ENCODE data around the gene TRIP13.
"Not testable (repeated sequence)": the region's sequence is repeated elsewhere in the genome, so short reads cannot be mapped to it uniquely, and the experiment has no call there.

The TRIP13 gene, protein sequence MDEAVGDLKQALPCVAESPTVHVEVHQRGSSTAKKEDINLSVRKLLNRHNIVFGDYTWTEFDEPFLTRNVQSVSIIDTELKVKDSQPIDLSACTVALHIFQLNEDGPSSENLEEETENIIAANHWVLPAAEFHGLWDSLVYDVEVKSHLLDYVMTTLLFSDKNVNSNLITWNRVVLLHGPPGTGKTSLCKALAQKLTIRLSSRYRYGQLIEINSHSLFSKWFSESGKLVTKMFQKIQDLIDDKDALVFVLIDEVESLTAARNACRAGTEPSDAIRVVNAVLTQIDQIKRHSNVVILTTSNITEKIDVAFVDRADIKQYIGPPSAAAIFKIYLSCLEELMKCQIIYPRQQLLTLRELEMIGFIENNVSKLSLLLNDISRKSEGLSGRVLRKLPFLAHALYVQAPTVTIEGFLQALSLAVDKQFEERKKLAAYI

DNA sequence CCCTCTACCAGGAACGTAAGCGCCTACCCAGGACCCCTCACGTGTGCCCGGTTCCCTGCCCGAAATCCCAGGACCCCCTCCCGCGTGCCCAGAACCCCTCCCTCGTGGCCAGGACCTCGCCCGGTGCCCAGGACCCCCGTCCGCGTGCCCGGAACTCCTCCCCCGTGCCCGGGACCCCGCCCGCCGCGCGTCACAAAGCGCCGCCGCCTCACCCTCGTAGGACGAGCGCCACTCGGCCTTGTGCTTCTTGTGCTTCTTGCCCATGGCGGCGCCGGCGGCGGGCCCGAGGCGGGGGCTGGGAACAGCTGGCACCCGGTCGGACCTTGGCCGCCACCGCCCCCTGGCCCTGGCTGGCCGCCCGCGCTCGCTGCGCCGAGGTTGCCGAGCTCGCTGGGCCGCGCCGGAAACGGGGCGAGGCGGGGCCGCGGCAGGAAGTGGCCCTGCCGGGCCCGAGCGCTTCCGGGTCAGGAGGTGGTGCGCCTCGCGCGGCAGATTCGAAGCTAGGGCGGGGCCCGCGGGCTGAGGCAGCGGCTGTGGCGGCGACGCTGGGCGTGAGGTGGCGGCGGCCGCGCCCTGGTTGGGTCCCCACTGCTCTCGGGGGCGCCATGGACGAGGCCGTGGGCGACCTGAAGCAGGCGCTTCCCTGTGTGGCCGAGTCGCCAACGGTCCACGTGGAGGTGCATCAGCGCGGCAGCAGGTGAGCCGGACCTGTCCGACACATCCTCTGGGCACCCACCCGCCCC, at the start of gene TRIP13, which contains the start of gene BRD9:
TRIP13 (plus strand) TSS at position 491 of the 743 bp plus-strand sequence; CDS start at position 606, 115 bp downstream.
BRD9 (minus strand) TSS at position 408 of the 743 bp plus-strand sequence; CDS start at position 264, 144 bp downstream.
- DNase-seq, result peak; percentile 92

DNA sequence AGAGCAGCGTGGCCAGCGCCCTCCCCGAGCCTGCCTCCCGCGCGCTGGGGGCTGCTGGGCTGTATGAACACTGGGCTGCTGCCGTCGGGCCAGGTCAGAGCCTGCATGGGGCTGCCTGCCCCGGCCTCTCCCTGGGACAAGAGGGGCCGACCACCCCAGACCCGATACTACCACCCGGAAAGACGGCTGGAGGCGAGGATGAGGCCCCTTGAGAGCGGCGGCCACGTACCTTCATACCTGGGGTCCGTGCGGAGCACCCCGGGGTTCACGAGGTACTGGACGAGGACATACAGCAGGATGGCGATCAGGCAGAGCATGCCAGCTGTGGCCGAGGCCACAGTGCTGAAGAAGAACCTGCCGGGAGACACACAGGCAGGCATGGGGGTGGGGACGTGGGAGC, 49.3 kb upstream of the TRIP13 start:
- DNase-seq, result peak; percentile 43

DNA sequence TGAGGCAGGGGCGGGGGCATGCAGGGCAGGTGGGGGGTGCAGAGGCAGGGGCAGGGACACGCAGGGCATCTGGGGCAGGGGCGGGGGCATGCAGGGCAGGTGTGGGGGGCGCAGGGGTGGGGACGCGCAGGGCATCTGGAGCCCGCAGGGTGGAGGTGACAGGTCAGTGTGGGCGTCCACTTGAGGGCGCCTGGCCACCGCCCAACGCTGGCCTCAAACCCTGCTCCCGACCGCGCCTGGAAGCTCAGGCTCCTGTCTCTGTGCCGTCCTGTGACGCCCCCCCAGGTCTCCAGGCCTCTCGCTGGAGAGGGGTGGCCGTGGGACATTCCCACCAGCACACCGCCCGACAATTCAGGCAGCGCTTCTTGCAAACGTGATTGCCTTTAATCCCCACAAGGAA, 48.8 kb upstream of the TRIP13 start:
- DNase-seq, result peak; percentile 40

DNA sequence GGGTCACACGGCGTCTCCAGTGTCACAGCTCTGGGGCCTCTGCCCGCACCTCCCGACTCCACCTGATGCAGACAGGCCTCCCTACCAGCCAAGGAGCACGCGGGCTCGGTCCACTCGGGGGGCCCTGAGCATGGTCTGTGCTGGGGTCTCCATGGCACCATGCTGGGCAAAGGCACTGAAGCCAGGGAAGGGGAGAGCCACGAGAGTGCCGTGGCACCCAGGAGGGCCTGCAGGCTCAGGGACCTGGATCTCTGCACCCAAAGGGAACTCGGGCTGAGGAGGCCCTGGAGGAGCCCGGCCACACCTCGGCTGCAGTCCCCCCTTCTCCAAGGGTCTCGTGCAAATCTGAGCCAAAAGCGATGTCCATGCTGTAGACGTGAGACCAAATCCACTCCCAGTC, 48.3 kb upstream of the TRIP13 start:
- peak; percentile 45 for DNase-seq

DNA sequence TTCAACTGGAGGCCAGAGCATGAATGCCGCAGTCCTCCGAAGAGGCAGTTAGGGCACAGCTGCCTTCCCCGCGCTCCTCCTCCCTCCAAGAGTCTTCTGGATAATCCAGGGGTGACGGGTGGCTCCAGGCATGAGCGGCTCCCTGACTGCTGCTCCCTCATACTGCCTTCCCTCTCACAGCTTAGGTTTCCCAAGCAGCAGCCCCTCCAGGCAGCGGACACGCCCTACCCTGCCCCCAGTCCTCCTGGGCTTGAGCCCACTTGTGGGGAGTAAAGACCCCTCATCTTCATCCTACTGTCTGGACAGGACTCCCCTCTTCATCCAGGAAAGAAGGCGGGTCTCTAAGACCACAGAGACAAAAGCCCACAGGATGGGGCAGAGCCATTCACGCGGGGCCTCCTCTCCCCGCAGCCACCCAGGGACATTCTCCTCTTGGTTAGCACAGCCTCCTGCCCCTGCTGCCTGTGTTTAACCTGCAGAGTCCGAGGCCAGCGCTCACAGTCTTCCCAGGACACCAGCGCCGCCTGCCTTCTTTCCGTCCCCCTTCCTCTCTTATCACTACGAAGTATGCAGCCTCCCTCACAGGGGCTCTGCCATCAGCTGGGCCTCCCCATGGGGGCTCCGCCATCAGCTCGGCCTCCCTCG, 47.5 kb upstream of the TRIP13 start:
- peak; percentile 46 for DNase-seq

DNA sequence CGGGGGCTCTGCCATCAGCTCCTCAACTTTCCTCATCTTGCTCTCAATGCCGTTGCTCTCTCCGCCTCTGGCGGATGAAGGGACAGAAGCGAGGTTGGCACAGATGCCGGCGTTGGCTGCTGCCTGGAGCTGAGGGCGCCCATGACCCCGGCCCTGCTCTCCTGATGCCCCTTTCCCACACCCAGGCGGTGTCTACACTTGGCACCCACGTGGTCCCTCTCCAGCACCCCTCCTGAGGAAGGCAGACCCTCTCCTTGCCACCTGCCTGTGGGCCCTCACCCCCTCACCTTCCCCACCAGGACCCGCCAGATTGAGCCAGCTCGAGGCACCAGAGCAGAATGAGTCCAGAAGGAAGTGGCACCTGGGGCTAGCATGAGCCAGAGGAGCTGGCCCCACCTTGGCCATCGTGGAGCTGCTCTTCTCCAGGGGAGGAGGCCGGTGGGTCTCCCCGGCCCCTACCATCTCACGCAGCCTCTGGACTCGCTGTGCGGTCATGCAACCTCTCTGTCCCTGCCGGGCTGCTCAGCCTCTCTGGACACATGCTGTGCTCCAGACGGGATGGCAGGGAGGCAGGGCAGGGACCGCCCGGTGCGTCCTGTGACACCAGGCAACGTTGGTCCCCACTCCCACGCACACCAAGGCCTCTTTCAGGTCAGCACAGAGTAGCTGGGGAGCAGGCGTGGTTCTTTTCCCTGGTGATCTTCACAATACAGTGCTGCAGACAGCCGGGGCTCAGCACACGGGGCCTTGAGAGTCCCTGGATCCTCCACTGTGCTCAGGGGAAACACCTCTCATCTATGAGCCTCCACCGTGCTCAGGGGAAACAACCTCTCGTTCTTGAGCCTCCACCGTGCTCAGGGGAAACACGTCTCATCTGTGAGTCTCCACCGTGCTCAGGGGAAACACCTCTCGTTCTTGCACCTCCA, 46.7 kb upstream of the TRIP13 start:
- not testable (repeated sequence) for DNase-seq

DNA sequence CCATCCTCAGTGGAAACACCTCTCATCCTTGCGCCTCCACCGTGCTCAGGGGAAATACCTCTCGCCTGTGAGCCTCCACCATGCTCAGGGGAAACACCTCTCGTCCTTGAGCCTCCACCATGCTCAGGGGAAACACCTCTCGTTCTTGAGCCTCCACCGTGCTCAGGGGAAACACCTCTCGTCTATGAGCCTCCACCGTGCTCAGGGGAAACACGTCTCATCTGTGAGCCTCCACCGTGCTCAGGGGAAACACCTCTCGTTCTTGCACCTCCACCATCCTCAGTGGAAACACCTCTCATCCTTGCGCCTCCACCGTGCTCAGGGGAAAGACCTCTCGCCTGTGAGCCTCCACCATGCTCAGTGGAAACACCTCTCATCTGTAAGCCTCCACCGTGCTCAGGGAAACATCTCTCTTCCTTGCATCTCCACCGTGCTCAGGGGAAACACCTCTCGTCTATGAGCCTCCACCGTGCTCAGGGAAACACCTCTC, 46.0 kb upstream of the TRIP13 start:
- DNase-seq, result peak; percentile 52

DNA sequence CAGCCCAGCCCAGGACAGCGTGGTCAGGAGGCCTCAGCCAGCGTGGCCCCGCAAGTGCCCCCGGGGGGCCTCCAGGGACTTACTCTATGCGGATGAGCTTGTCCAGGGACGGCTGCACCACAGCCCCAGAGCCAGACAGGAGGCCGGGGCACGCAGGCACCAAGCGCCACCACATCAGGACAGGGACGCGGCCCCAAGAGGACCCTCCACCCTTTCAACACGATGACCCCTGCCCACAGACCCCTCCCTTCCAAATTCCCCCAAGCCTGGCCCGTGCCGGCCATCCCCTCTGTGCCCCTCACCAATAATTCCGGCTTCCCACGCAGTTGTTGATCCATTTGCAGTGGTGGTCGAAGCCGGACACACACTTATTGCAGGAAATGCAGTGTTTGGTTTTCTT, 45.5 kb upstream of the TRIP13 start:
- not testable (repeated sequence) for DNase-seq

DNA sequence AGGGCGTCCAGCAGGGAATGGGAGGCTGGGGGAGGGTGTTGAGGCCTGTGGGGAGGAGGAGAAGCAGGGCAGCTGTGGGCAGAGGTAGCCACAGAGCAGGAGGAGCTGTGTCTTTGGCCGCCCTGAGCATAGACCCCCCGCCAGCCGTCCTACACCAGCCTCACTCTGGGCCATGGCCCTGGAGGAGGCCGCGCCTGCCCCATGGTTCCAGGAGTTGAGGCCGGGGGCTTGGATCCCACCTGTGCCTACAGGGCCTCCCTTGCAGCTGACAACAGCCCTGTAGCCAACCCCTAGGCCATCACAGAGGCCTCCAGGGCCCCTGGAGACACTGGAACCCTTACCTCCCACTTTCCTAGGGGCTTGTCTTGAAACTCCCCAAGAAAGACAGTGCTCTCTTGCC, 44.9 kb upstream of the TRIP13 start:
- peak; percentile 42 for DNase-seq

DNA sequence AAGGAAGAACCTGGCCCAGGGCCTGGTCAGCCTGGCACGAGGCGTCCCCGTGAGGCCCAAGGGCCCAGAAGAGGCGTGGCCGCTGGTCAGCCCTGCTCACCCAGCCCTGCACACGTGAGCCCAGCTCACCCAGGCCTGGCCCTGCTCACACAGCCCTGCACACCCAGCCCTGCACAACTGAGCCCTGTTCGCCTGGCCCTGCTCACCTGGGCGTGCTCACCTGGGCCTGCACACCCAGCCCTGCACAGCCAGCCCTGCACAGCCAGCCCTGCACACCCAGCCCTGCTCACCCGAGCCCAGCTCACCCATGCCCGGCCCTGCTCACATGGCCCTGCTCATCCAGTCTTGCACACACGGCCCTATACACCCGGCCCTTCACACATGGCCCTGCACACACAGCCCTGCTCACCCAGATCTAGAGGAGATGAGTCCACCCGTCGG, 44.0 kb upstream of the TRIP13 start:
- peak; percentile 25 for DNase-seq

DNA sequence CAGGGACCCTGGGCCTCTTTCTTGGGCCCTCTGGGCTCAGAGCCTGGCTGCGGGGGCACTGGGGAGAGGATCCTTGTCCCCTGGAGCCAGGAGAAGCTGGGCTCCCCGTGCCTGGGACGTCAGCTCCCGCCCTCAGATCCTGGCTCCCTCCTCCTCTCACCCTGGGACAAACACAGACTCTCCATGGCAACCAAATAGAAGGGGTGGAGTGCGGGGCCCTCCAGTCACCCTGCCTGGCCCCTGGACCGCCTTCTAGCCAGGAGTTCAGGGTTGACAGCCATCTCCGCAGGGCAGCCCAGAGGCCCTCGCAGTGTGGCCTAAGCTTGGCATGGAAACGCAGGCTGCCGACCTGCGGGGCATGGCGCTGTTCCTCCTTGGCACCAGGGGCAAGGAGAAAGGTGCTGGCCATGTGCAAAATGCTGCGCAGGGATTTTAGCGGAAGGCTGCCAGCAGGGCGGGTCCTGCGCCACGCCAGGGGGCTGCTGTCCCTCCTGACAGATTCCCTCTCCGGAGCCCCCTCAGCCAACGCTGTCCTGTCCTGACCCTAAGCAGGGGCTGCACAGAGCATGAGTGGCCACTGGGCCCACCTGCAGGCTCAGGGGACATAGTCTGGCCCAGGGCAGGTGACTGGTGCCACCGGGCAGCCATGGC, 42.9 kb upstream of the TRIP13 start:
- peak; percentile 32 for DNase-seq

DNA sequence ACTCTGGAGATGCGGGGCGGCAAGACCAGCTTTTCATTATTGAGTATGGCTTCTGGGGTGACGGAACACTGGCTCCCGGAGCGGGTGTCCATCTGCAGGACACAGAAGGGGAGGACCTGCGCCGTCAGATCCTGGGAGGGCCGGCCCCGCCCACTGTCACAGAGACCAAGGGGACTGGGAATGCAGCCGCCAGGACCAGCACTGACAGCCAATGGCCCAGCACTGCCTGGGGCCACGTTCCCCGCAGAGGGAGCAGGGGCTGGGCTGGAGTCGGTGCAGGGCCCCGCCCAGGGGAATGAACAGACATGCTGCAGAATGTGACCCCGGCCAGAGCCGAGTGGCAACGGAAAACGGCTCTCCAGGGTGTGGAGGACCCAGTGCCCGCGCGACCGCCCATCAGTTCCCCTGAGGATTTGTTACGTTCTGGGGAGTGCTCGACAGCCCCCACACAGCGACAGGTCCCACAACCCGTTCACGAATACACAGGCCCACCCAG, 42.1 kb upstream of the TRIP13 start, which contains the start of gene ZDHHC11:
ZDHHC11 (minus strand) TSS at position 476 of the 496 bp plus-strand sequence; CDS start at position 92, 384 bp downstream.
- DNase-seq, result peak; percentile 32

DNA sequence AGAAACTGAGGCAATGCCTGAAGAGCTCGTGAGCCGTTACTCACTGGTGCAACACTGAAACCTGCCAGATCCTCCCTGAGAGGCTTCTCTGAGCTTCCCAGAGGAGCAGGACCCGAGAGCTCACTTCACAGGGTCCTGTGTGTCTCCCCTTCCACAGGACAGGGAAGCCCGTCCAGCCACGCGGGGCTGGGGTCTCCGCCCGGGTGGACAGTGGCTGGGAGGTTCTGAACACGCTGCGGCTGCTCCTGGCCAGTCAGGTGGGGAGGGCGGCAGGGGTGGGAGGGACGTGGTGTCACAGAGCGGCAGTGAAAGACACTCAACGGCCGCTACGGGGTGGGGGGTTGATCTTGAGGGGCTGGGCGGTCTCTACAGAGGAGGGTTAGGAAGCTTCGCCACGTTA, 41.6 kb upstream of the TRIP13 start:
- peak; percentile 34 for DNase-seq

DNA sequence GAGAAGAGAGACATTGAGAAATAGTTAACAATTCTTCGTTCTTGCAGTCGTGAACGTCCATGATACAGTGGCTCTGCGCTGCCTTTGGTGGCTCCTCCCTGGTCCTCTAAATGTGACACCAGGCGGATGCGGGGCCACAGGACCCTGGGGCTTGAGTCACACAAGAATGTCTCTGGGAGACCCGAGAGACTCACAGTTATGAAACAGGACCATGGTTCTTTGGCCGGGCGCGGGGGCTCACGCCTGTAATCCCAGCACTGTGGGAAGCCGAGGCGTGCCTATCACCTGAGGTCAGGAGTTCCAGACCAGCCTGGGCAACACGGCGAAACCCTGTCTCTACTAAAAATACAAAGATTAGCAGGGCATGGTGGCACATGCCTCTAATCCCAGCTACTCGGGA, 41.1 kb upstream of the TRIP13 start:
- DNase-seq, result peak; percentile 20

DNA sequence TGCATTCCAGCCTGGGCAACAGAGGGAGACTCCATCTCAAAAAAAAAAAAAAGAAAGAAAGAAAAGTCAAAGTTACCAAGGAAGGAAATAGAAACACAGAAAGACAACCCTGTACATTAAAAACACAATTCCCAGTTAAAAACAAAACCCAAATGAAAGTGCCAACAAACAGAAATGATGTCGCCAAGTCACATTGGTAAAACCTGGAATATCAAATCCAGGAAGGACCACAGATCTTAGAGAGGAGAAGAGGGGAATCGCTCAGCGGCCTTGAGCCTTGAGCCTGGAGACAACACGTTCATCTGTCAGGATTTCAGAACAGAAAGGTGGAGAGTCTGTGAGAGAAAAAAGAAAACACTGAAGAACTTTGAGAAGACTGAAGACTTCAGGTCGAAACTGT, 40.7 kb upstream of the TRIP13 start:
- DNase-seq, result no peak

DNA sequence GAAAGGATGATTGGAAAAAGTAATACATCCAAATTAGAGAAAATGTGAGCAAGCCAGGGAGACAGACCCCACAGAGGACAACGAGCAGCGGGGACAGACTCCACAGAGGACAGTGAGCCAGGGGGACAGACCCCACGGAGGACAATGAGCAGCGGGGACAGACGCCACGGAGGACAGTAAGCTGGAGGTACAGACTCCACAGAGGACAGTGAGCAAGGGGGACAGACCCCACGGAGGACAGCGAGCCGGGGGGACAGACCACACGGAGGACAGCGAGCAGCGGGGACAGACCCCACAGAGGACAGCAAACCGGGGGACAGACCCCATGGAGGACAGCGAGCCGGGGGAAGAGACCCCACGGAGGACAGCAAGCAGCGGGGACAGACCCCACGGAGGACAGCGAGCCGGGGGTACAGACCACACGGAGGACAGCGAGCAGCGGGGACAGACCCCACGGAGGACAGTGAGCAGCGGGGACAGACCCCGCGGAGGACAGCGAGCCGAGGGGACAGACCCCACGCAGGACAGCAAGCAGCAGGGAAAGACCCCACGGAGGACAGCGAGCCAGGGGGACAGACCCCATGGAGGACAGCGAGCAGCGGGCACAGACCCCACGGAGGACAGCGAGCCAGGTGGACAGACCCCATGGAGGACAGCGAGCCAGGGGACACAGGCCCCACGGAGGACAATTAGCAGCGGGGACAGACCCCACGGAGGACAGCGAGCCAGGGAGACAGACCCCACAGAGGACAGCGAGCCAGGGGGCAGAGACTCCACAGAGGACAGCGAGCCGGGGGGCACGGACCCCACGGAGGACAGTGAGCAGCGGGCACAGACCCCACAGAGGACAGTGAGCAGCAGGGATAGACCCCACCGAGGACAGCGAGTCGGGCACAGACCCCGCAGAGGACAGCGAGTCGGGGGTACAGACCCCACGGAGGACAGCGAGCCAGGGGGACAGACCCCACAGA, 40.0 kb upstream of the TRIP13 start:
- DNase-seq, result no peak

DNA sequence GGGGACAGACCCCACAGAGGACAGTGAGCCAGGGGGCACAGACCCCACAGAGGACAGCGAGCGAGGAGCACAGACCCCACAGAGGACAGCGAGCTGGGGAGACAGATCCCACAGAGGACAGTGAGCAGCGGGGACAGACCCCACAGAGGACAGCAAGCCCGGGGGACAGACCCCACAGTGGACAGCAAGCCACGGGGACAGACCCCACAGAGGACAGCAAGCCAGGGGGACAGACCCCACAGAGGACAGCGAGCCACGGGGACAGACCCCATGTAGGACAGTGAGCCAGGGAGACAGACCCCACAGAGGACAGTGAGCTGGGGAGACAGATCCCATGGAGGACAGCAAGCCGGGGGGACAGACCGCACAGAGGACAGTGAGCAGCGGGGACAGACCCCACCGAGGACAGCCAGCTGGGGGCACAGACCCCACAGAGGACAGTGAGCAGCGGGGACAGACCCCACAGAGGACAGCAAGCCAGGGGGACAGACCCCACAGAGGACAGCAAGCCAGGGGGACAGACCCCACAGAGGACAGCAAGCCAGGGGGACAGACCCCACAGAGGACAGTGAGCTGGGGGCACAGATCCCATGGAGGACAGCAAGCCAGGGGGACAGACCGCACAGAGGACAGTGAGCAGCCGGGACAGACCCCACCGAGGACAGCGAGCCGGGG, 39.1 kb upstream of the TRIP13 start:
- DNase-seq, result not testable (repeated sequence)

DNA sequence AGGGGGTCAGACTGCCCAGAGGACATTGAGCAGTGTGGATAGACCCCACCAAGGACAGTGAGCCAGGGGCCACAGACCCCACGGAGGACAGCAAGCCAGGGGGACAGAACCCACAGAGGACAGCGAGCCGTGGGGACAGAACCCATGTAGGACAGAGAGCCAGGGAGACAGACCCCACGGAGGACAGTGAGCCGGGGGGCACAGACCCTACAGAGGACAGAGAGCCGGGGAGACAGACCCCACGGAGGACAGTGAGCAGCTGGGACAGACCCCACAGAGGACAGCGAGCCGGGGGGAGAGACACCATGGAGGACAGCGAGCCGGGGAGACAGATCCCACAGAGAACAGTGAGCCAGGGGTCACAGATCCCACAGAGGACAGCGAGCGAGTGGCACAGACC, 38.5 kb upstream of the TRIP13 start:
- DNase-seq, result no peak

All from activated CD8-positive, alpha-beta memory T cell treated with anti-CD3 and anti-CD28 coated beads, Interleukin-2, amount 50 U/mL, for 48 hours (primary cell).